Liver (tissue), 9 donors: ENCODE data around the gene UHMK1. TPM values are rescaled to one million over a fixed set of nuclear protein-coding genes. Genes with fewer than 3 reads are reported as not detected.

Source experiments
- DNase-seq: peaks from one replicate; pipeline ENCODE4 v3.0.0-alpha.2; 2017; ENCODE audit warnings: low spot score
- H3K27ac ChIP-seq, 2 donors: one replicate each; pipeline ENCODE4 v1.7.0; 2013; ENCODE audit warnings: inconsistent platforms in 2 of 2, low read length in 2 of 2, control low read depth in 1 of 2, low read depth in 1 of 2, mild to moderate bottlenecking in 1 of 2
- H3K27me3 ChIP-seq, 4 donors: one replicate each; pipeline versions ENCODE4 v1.6.1 to v1.7.0; 2013; ENCODE audit warnings: low read length in 3 of 4, inconsistent platforms in 1 of 4, mild to moderate bottlenecking in 1 of 4, moderate library complexity in 1 of 4; ENCODE audit not compliant: control insufficient read depth in 4 of 4, insufficient read depth in 4 of 4
- H3K36me3 ChIP-seq, 4 donors: one replicate each; pipeline versions ENCODE4 v1.6.1 to v1.7.0; 2013; ENCODE audit warnings: low read length in 3 of 4, mild to moderate bottlenecking in 3 of 4, low read depth in 1 of 4, moderate library complexity in 1 of 4; ENCODE audit not compliant: control insufficient read depth in 4 of 4, insufficient read depth in 3 of 4
- H3K4me1 ChIP-seq, 4 donors: one replicate each; pipeline versions ENCODE4 v1.6.1 to v1.7.0; 2013; ENCODE audit warnings: low read length in 3 of 4, mild to moderate bottlenecking in 3 of 4, moderate library complexity in 1 of 4; ENCODE audit not compliant: control insufficient read depth in 4 of 4, insufficient read depth in 4 of 4
- H3K4me3 ChIP-seq, 3 donors: one replicate each; pipeline versions ENCODE4 v1.6.1 to v1.7.0; 2013; ENCODE audit warnings: low read length in 3 of 3, control low read depth in 1 of 3, low read depth in 1 of 3, mild to moderate bottlenecking in 1 of 3
- H3K9ac ChIP-seq, 2 donors: one replicate each; pipeline ENCODE4 v1.7.0; 2013; ENCODE audit warnings: low read length in 2 of 2, mild to moderate bottlenecking in 2 of 2, moderate library complexity in 2 of 2, control low read depth in 1 of 2, low read depth in 1 of 2
- H3K9me3 ChIP-seq, 4 donors: one replicate each; pipeline versions ENCODE4 v1.6.1 to v1.7.0; 2013; ENCODE audit warnings: low read length in 3 of 4; ENCODE audit not compliant: control insufficient read depth in 4 of 4
- ATF3 ChIP-seq: IDR thresholded peaks from 2 replicates; pipeline ENCODE4 v1.6.1; 2016; ENCODE audit warnings: antibody characterized with exemption
- EGR1 ChIP-seq, 2 donors: IDR thresholded peaks; 2 replicates each; pipeline ENCODE4 v1.6.1; 2016 to 2018; ENCODE audit warnings: antibody characterized with exemption in 2 of 2, low read depth in 2 of 2
- FOXA1 ChIP-seq: IDR thresholded peaks from 2 replicates; pipeline ENCODE4 v1.6.1; 2016; ENCODE audit warnings: antibody characterized with exemption
- GABPA ChIP-seq, 2 donors: IDR thresholded peaks in 1 of 2; conservative IDR thresholded peaks in 1 of 2; 2 replicates each; pipeline ENCODE4 v1.6.1; 2016; ENCODE audit warnings: antibody characterized with exemption in 2 of 2, mild to moderate bottlenecking in 1 of 2, moderate library complexity in 1 of 2
- HNF4A ChIP-seq, 2 donors: conservative IDR thresholded peaks; 2 replicates each; pipeline ENCODE4 v1.6.1; 2016; ENCODE audit warnings: antibody characterized with exemption in 2 of 2, mild to moderate bottlenecking in 2 of 2
- HNF4G ChIP-seq: IDR thresholded peaks from 2 replicates; pipeline ENCODE4 v1.6.1; 2016; ENCODE audit warnings: antibody characterized with exemption
- NR2F2 ChIP-seq: IDR thresholded peaks from 2 replicates; pipeline ENCODE4 v1.6.1; 2016; ENCODE audit warnings: antibody characterized with exemption
- RAD21 ChIP-seq, 2 donors: IDR thresholded peaks; 2 replicates each; pipeline ENCODE4 v1.6.1; 2016; ENCODE audit warnings: antibody characterized with exemption in 2 of 2, mild to moderate bottlenecking in 2 of 2
- REST ChIP-seq: IDR thresholded peaks from 2 replicates; pipeline ENCODE4 v1.6.1; 2016; ENCODE audit warnings: antibody characterized with exemption, mild to moderate bottlenecking
- RXRA ChIP-seq, 2 donors: IDR thresholded peaks; 2 replicates each; pipeline ENCODE4 v1.6.1; 2017 to 2018; ENCODE audit warnings: antibody characterized with exemption in 2 of 2, mild to moderate bottlenecking in 1 of 2
- SP1 ChIP-seq: IDR thresholded peaks from 2 replicates; pipeline ENCODE4 v1.6.1; 2018; ENCODE audit warnings: antibody characterized with exemption, mild to moderate bottlenecking
- TAF1 ChIP-seq: conservative IDR thresholded peaks from 2 replicates; pipeline ENCODE4 v1.6.1; 2016; ENCODE audit warnings: antibody characterized with exemption, mild to moderate bottlenecking
- WGBS: extraction: QIAGEN DNeasy Blood & Tissue Kit; methylation state at CpG from one replicate; pipeline ENCODE4 v1.1.7; 2013; 5-methylcytosine and 5-hydroxymethylcytosine counted together
- polyA plus RNA-seq, 2 donors: library from polyadenylated mRNA; stranded (reverse) in 1 of 2; unstranded in 1 of 2; fragments of 200-250 nt in 1 of 2; fragments of >200 nt in 1 of 2; fragmentation: Nextera tagmentation in 1 of 2; extraction: Ambion mirVana in 1 of 2; gene quantifications; one replicate each; pipeline versions ENCODE4 v1.2.1 to v1.2.3, GENCODE V29; 2013 to 2015
- total RNA-seq, 2 donors: library from RNA; depleted of rRNA; stranded (reverse); fragments of >200 nt; gene quantifications; one replicate each; pipeline ENCODE4 v1.2.3, GENCODE V29; 2014
- TF ChIP-seq, protein P1 (sequence below): fragments of 150-350 bp; IDR thresholded peaks from 2 replicates; pipeline ENCODE4 v1.5.1; 2017; ENCODE audit warnings: improper control_type of control experiment, low read depth, low read length; ENCODE audit not compliant: missing input control
- donor health status: healthy.
- donor health status: healthy.
- donor health status: healthy.
- donor health status: healthy.
- donor health status: healthy.

The UHMK1 gene
- total and polyA plus RNA-seq, 4 donors: 15.8 to 64.3 (median 36.9) TPM

DNA sequence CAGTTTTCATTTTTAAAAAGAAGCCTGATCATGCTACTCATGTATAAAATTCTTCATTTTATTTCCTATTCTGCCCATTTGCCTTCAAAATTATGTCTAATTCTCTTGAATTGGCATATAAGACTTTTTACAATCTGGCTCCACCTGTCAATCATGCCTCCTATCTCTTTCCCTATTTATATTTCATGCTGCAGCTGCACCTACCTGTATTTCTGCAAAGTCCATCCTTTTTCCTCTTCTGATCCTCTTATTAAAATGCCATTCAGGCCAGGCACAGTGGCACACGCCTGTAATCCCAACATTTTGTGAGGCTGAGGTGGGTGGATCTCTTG lies 33.3 kb downstream of the UHMK1 start (continued):
- TF ChIP-seq REST (no peak), FOXA1 (no peak), GABPA (IDR thresholded peaks at IDR 0.05 in 1 of 2, conservative IDR thresholded peaks at IDR 0.05 in 1 of 2) (no peak), ATF3 (no peak), TAF1 (no peak)

GRCh38 chr1:162535501-162535900 lies 37.9 kb downstream of the UHMK1 start:
- no peak for DNase-seq
- 77% methylated on average over 1 of the region's 1 CpG for WGBS
- Histone ChIP-seq H3K27me3 (no peaks in the 10 kb centered on the region), H3K4me3 (no peak overlapping the region), H3K36me3 (no peaks in the 10 kb centered on the region), H3K4me1 (no peaks in the 10 kb centered on the region), H3K9ac (no peak overlapping the region), H3K9me3 (no peaks in the 10 kb centered on the region), H3K27ac (no peak overlapping the region)
- TF ChIP-seq NR2F2 (no peak), RXRA (IDR thresholded peaks at IDR 0.05) (no peak), TAF1 (no peak), FOXA1 (no peak), SP1 (no peak), HNF4A (conservative IDR thresholded peaks at IDR 0.05) (no peak)

DNA sequence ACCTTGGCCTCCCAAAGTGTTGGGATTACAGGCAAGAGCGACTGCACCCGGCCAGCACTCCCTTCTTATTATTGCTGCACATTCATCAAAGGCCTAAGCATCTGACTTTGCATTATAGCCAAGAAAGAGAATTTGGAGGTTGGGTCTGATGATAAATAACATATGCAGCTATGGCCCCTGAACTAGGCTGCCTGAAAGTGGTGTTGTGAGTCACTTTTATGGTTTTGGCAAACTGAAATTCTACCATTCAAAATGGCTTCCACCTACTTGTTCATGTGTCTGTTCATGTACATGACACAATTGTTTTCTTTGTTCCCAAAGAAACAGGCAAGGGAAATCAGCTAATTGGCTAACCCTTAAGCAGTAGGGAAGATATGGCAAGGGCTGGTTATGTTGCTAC lies 38.9 kb downstream of the UHMK1 start:
- DNase-seq: no peak
- no peaks in the 10 kb centered on the region for H3K9me3 ChIP-seq
- TF ChIP-seq RAD21 (IDR thresholded peaks at IDR 0.05) (no peak), RXRA (IDR thresholded peaks at IDR 0.05) (no peak), HNF4G (no peak), SP1 (no peak), EGR1 (IDR thresholded peaks at IDR 0.05; ENCODE audit: low read depth in 2 of 2) (no peak)
- TF ChIP-seq, protein P1, sequence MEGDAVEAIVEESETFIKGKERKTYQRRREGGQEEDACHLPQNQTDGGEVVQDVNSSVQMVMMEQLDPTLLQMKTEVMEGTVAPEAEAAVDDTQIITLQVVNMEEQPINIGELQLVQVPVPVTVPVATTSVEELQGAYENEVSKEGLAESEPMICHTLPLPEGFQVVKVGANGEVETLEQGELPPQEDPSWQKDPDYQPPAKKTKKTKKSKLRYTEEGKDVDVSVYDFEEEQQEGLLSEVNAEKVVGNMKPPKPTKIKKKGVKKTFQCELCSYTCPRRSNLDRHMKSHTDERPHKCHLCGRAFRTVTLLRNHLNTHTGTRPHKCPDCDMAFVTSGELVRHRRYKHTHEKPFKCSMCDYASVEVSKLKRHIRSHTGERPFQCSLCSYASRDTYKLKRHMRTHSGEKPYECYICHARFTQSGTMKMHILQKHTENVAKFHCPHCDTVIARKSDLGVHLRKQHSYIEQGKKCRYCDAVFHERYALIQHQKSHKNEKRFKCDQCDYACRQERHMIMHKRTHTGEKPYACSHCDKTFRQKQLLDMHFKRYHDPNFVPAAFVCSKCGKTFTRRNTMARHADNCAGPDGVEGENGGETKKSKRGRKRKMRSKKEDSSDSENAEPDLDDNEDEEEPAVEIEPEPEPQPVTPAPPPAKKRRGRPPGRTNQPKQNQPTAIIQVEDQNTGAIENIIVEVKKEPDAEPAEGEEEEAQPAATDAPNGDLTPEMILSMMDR: no peak
- H3K27ac ChIP-seq: no peak overlapping the region
- 97% methylated on average over 2 of the region's 2 CpGs for WGBS
- no peaks in the 10 kb centered on the region for H3K27me3 ChIP-seq
- H3K4me1 ChIP-seq: no peaks in the 10 kb centered on the region
- H3K36me3 ChIP-seq: no peaks in the 10 kb centered on the region
- no peak overlapping the region for H3K9ac ChIP-seq
- no peak overlapping the region for H3K4me3 ChIP-seq
